Activated CD8-positive, alpha-beta T cell treated with anti-CD3 and anti-CD28 coated beads, Interleukin-2, amount 10 ng/mL, durations not matched to agents 7 days and 5 days (primary cell): Measurements from ENCODE around the gene RIMBP2. TPM values are rescaled to one million over a fixed set of nuclear protein-coding genes. Genes with fewer than 3 reads are reported as not detected.

Experiments
- ATAC-seq: fragments of 150-1000 bp; cut with Tn5 transposase; one replicate; pipeline ENCODE4 v1.10.0; 2021; ENCODE audit warnings: moderate library complexity
- CTCF ChIA-PET: fragments of 350-600 bp; sonication (Branson Sonifier 250); formaldehyde crosslinking; loops from one replicate; lab custom pipeline; 2021; ENCODE audit warnings: antibody characterized with exemption; lab: Charles Lee
- POLR2A ChIA-PET: fragments of 350-600 bp; sonication (Branson Sonifier 250); formaldehyde crosslinking; loops from one replicate; lab custom pipeline; 2021; ENCODE audit warnings: antibody characterized with exemption; lab: Charles Lee
- DNase-seq: peaks from one replicate; pipeline ENCODE4 v3.0.0-alpha.2; 2020
- H3K27ac Mint-ChIP-seq: one replicate; pipeline ENCODE4 v1.8.0; 2021; ENCODE audit warnings: mild to moderate bottlenecking, mixed read lengths
- H3K27me3 Mint-ChIP-seq: one replicate; pipeline ENCODE4 v1.8.0; 2021; ENCODE audit warnings: low read depth, mixed read lengths
- H3K36me3 Mint-ChIP-seq: one replicate; pipeline ENCODE4 v1.8.0; 2021; ENCODE audit warnings: low read depth, mixed read lengths
- H3K4me1 Mint-ChIP-seq: one replicate; pipeline ENCODE4 v1.8.0; 2021; ENCODE audit warnings: low read depth, mixed read lengths
- H3K4me3 Mint-ChIP-seq: one replicate; pipeline ENCODE4 v1.8.0; 2021; ENCODE audit warnings: mild to moderate bottlenecking, mixed read lengths
- H3K9me3 Mint-ChIP-seq: one replicate; pipeline ENCODE4 v1.8.0; 2022; ENCODE audit warnings: mixed read lengths; ENCODE audit not compliant: insufficient read depth
- total RNA-seq, 2 experiments: library from RNA; stranded (reverse); gene quantifications; one replicate each; pipeline ENCODE4 v1.2.3, GENCODE V29; 2021

RIMBP2 gene
- total RNA-seq, 2 experiments from 2014 or later, result not detected

- no peak for DNase-seq
- no peaks in the 10 kb centered on the region for H3K9me3 Mint-ChIP-seq
- ChIA-PET CTCF (no interaction called here), POLR2A (no interaction called here)
- H3K27me3 Mint-ChIP-seq, result no peaks in the 10 kb centered on the region
- H3K4me3 Mint-ChIP-seq, result no peak overlapping the region
- H3K4me1 Mint-ChIP-seq, result no peaks in the 10 kb centered on the region
- no peaks in the 10 kb centered on the region for H3K36me3 Mint-ChIP-seq
- ATAC-seq, result no peak
- H3K27ac Mint-ChIP-seq, result no peak overlapping the region
Observed at GRCh38 chr12:130685250-130685787, 30.8 kb downstream of the RIMBP2 start.

DNA sequence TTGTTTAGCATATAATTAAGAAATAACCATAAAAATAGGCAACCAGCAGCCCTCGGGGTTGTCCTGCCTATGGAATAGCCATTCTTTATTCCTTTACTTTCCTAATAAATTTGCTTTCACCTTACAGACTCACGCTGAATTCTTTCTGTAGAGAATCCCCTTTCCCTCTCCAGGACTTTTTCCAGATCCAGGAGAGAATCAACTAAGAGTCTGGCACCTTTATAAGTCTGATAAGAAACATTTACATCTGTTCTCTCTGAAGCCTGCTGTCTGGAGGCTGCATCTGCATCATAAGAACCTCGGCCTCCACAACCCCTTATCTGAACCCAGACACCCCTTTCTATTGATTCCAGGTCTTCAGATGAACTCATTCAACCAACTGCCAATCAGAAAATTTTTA, 32.3 kb downstream of the RIMBP2 start:
- no peak overlapping the region for H3K4me3 Mint-ChIP-seq
- no peaks in the 10 kb centered on the region for H3K9me3 Mint-ChIP-seq
- ChIA-PET POLR2A (no interaction called here), CTCF (no interaction called here)
- DNase-seq (no peak), ATAC-seq (no peak)
- no peak overlapping the region for H3K27ac Mint-ChIP-seq
- no peaks in the 10 kb centered on the region for H3K27me3 Mint-ChIP-seq
- no peaks in the 10 kb centered on the region for H3K36me3 Mint-ChIP-seq
- H3K4me1 Mint-ChIP-seq, result no peaks in the 10 kb centered on the region

- no peaks in the 10 kb centered on the region for H3K36me3 Mint-ChIP-seq
- ChIA-PET CTCF (no interaction called here), POLR2A (no interaction called here)
Observed at GRCh38 chr12:130683080-130683479, 33.0 kb downstream of the RIMBP2 start.

DNA sequence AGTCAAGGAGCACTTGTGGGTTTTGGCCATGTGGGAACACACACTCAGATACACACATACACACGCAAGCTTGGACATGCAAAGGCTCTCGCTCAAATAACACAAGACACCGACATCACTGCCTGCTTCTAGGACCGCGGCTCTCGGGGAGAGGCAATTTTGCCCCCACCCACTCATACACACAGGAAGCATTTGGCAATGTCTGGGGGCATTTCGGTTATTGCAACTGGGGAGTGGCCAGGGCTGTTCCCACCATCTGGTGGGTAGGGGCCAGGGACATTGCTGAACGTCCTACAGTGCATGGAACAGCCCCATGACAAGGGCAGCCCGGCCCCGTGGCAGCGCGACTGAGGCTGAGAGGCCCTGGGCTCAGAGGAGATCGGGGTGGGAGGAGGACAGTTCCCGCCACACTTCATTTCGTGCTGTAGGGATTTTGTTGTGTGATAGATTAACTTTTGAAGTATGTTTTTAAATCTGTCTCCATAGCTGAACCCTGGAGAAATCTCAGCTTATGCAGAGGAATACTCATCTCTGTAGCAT, 35.6 kb downstream of the RIMBP2 start:
- DNase-seq, result no peak
- no peaks in the 10 kb centered on the region for H3K9me3 Mint-ChIP-seq
- no peak for ATAC-seq
- ChIA-PET CTCF (no interaction called here), POLR2A (no interaction called here)
- H3K4me3 Mint-ChIP-seq, result no peak overlapping the region
- H3K36me3 Mint-ChIP-seq, result no peaks in the 10 kb centered on the region
- H3K27me3 Mint-ChIP-seq, result no peaks in the 10 kb centered on the region
- no peaks in the 10 kb centered on the region for H3K4me1 Mint-ChIP-seq
- no peak overlapping the region for H3K27ac Mint-ChIP-seq

More at GRCh38 chr12:130683080-130683479, 33.0 kb downstream of the RIMBP2 start:
- ATAC-seq, result no peak
- Mint-ChIP-seq H3K4me3 (no peak overlapping the region), H3K27ac (no peak overlapping the region), H3K4me1 (no peaks in the 10 kb centered on the region), H3K27me3 (no peaks in the 10 kb centered on the region), H3K9me3 (no peaks in the 10 kb centered on the region)
- DNase-seq, result no peak

- Mint-ChIP-seq H3K27ac (no peak overlapping the region), H3K36me3 (no peaks in the 10 kb centered on the region), H3K9me3 (no peaks in the 10 kb centered on the region), H3K4me3 (no peak overlapping the region), H3K27me3 (no peaks in the 10 kb centered on the region), H3K4me1 (no peaks in the 10 kb centered on the region)
- no peak for ATAC-seq
- ChIA-PET CTCF (no interaction called here), POLR2A (no interaction called here)
- DNase-seq, result no peak
Observed at GRCh38 chr12:130677957-130678558, 38.0 kb downstream of the RIMBP2 start.

DNA sequence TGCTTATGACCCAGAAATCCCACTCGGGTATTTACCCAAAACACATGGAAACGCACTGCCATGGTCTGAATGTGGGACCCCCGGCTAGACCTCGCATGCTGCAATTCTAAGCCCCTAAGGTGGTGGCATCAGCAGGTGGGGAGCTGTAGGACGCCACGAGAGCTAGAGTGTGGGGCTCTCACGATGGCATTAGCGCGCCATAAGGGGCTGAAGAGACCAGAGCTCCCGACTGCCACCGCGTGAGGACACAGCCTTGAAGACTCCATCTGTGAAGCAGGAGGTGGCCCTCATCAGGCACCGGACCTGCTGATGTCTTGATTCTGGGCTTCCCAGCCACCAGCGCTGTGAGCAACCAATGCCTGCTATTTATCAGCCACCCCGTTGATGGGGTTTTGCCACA, 40.3 kb downstream of the RIMBP2 start:
- ATAC-seq (no peak), DNase-seq (no peak)
- POLR2A ChIA-PET, result no interaction called here
- Mint-ChIP-seq H3K4me1 (no peaks in the 10 kb centered on the region), H3K4me3 (no peak overlapping the region), H3K27me3 (no peaks in the 10 kb centered on the region), H3K9me3 (no peaks in the 10 kb centered on the region), H3K27ac (no peak overlapping the region), H3K36me3 (no peaks in the 10 kb centered on the region)
- CTCF ChIA-PET, result no interaction called here

GRCh38 chr12:130675121-130675520, 41.0 kb downstream of the RIMBP2 start:
- Mint-ChIP-seq H3K27ac (no peak overlapping the region), H3K4me3 (no peak overlapping the region), H3K4me1 (no peaks in the 10 kb centered on the region)

GRCh38 chr12:130674676-130675075, 41.4 kb downstream of the RIMBP2 start:
- H3K27ac Mint-ChIP-seq, result no peak overlapping the region

More at GRCh38 chr12:130675121-130675520, 41.0 kb downstream of the RIMBP2 start:
- no peaks in the 10 kb centered on the region for H3K9me3 Mint-ChIP-seq
- ChIA-PET POLR2A (no interaction called here), CTCF (no interaction called here)
- no peaks in the 10 kb centered on the region for H3K27me3 Mint-ChIP-seq
- DNase-seq, result no peak
- no peaks in the 10 kb centered on the region for H3K36me3 Mint-ChIP-seq
- ATAC-seq, result no peak

GRCh38 chr12:130673036-130673705, 42.9 kb downstream of the RIMBP2 start:
- Mint-ChIP-seq H3K4me1 (no peaks in the 10 kb centered on the region), H3K36me3 (no peaks in the 10 kb centered on the region), H3K4me3 (no peak overlapping the region), H3K27ac (no peak overlapping the region), H3K27me3 (no peaks in the 10 kb centered on the region), H3K9me3 (no peaks in the 10 kb centered on the region)
- no peak for DNase-seq
- POLR2A ChIA-PET, result no interaction called here
- CTCF ChIA-PET, result no interaction called here
- no peak for ATAC-seq

More at GRCh38 chr12:130674676-130675075, 41.4 kb downstream of the RIMBP2 start:
- no peaks in the 10 kb centered on the region for H3K9me3 Mint-ChIP-seq
- no peaks in the 10 kb centered on the region for H3K27me3 Mint-ChIP-seq
- no peaks in the 10 kb centered on the region for H3K36me3 Mint-ChIP-seq
- ATAC-seq (no peak), DNase-seq (no peak)
- CTCF ChIA-PET, result no interaction called here
- H3K4me3 Mint-ChIP-seq, result no peak overlapping the region
- H3K4me1 Mint-ChIP-seq, result no peaks in the 10 kb centered on the region
- POLR2A ChIA-PET, result no interaction called here

DNA sequence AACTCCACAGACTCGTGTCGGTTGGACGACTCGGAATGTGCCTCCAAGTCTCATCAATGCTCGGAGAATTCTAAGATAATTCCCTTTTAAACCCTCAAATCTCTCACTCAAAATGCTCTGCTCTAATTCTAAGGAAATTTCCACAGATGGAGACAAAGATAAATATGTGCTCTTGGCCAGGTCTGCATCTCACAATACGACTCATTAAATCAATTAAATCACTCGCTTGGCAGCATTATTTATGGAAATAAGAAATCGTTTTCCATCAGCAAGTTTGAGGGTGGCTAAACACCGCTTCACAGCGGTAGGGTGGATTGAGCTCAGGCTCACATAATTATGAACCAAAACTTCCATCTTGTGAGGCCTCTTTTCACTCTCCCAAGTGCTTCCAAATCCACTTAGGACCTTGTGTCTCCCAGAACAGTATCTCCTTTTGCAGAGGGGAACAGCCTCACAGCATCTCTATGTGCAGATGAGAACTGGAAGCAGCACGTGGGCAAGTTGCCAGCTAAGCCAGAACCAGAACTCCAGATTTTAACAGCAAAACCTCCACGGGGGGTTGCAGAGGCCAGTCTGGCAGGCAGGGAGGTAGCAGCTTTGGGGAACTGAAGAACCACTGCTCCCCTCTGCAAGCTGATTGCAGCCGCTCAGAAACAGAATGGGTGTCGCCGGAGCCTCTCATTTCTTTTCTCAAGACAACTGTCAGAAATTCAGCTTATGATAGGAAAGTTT, 43.8 kb downstream of the RIMBP2 start:
- H3K4me1 Mint-ChIP-seq, result no peaks in the 10 kb centered on the region
- ChIA-PET CTCF (no interaction called here), POLR2A (no interaction called here)
- no peak for DNase-seq
- no peaks in the 10 kb centered on the region for H3K36me3 Mint-ChIP-seq
- no peaks in the 10 kb centered on the region for H3K27me3 Mint-ChIP-seq
- no peak overlapping the region for H3K4me3 Mint-ChIP-seq
- no peaks in the 10 kb centered on the region for H3K9me3 Mint-ChIP-seq
- H3K27ac Mint-ChIP-seq, result no peak overlapping the region
- ATAC-seq, result no peak

DNA sequence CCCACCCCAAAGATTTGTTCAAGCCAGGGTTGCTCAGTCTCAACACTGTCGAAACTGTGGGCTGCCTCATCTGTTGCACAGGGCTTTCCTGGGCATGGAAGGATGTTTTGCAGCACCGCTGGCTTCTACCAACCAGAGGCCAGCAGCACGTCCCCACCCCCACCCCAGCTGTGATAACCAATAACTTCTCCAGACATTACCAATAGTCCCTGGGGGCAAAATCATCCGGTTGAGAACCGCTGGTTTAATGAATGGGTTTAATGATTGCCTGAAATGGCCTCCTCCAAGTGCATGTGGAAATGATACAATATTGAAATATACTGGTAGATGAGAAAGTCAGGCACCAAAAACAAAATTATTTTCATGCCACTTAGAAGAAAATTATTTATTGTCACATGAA, 44.5 kb downstream of the RIMBP2 start:
- Mint-ChIP-seq H3K27me3 (no peaks in the 10 kb centered on the region), H3K27ac (no peak overlapping the region), H3K9me3 (no peaks in the 10 kb centered on the region), H3K4me1 (no peaks in the 10 kb centered on the region), H3K4me3 (no peak overlapping the region), H3K36me3 (no peaks in the 10 kb centered on the region)
- ChIA-PET POLR2A (no interaction called here), CTCF (no interaction called here)
- DNase-seq (no peak), ATAC-seq (no peak)

GRCh38 chr12:130669797-130670196, 46.3 kb downstream of the RIMBP2 start:
- no peak for ATAC-seq
- H3K27me3 Mint-ChIP-seq, result no peaks in the 10 kb centered on the region
- no peak for DNase-seq
- CTCF ChIA-PET, result no interaction called here
- no peak overlapping the region for H3K27ac Mint-ChIP-seq
- H3K9me3 Mint-ChIP-seq, result no peaks in the 10 kb centered on the region
- POLR2A ChIA-PET, result no interaction called here
- H3K36me3 Mint-ChIP-seq, result no peaks in the 10 kb centered on the region
- H3K4me1 Mint-ChIP-seq, result no peaks in the 10 kb centered on the region
- no peak overlapping the region for H3K4me3 Mint-ChIP-seq
